ENCODE measurements around the gene SCAMP2.

GRCh38 chr15:74812533-74812932 lies 60.6 kb downstream of the SCAMP2 start, which contains the start of gene LMAN1L:
- TF ChIP-seq EZH2 (IDR thresholded peaks at IDR 0.05; ENCODE audit: borderline replicate concordance, low read depth, low read length, poor library complexity, severe bottlenecking) (no peak), CTCF (conservative IDR thresholded peaks at IDR 0.05; ENCODE audit: low read depth, low read length) (no peak)
